ENCODE results near the gene SLC41A3.

Gene SLC41A3

GRCh38 chr3:126127452-126127851, 43.5 kb upstream of the SLC41A3 start:
- Histone ChIP-seq H3K27ac (ENCODE audit: low read depth, low read length) (no peak overlapping the region), H3K9ac (ENCODE audit: low read length) (no peak overlapping the region), H3K4me1 (ENCODE audit: insufficient read depth, low read length) (no peaks in the 10 kb centered on the region), H3K4me3 (ENCODE audit: low read depth in 1 of 2, low read length in 2 of 2) (no peak overlapping the region), H3K27me3 (ENCODE audit: control insufficient read depth in 1 of 2, insufficient read depth in 2 of 2, low read length in 2 of 2) (no peaks in the 10 kb centered on the region), H3K36me3 (ENCODE audit: insufficient read depth, low read length) (no peaks in the 10 kb centered on the region), H3K9me3 (ENCODE audit: low read length) (no peaks in the 10 kb centered on the region)

GRCh38 chr3:126126811-126127431, 43.0 kb upstream of the SLC41A3 start:
- Histone ChIP-seq H3K9ac (ENCODE audit: low read length) (no peak overlapping the region), H3K36me3 (ENCODE audit: insufficient read depth, low read length) (no peaks in the 10 kb centered on the region), H3K9me3 (ENCODE audit: low read length) (no peaks in the 10 kb centered on the region), H3K27me3 (ENCODE audit: control insufficient read depth in 1 of 2, insufficient read depth in 2 of 2, low read length in 2 of 2) (no peaks in the 10 kb centered on the region), H3K4me3 (ENCODE audit: low read depth in 1 of 2, low read length in 2 of 2) (no peak overlapping the region), H3K27ac (ENCODE audit: low read depth, low read length) (no peak overlapping the region), H3K4me1 (ENCODE audit: insufficient read depth, low read length) (no peaks in the 10 kb centered on the region)

GRCh38 chr3:126126286-126126685, 42.4 kb upstream of the SLC41A3 start:
- Histone ChIP-seq H3K36me3 (ENCODE audit: insufficient read depth, low read length) (no peaks in the 10 kb centered on the region), H3K4me1 (ENCODE audit: insufficient read depth, low read length) (no peaks in the 10 kb centered on the region), H3K9ac (ENCODE audit: low read length) (no peak overlapping the region), H3K4me3 (ENCODE audit: low read depth in 1 of 2, low read length in 2 of 2) (no peak overlapping the region), H3K27ac (ENCODE audit: low read depth, low read length) (no peak overlapping the region), H3K27me3 (ENCODE audit: control insufficient read depth in 1 of 2, insufficient read depth in 2 of 2, low read length in 2 of 2) (no peaks in the 10 kb centered on the region), H3K9me3 (ENCODE audit: low read length) (no peaks in the 10 kb centered on the region)

GRCh38 chr3:126125781-126126251, 41.9 kb upstream of the SLC41A3 start:
- H3K27me3 ChIP-seq (ENCODE audit: control insufficient read depth in 1 of 2, insufficient read depth in 2 of 2, low read length in 2 of 2), result no peaks in the 10 kb centered on the region
- no peaks in the 10 kb centered on the region for H3K36me3 ChIP-seq (ENCODE audit: insufficient read depth, low read length)
- no peak overlapping the region for H3K4me3 ChIP-seq (ENCODE audit: low read depth in 1 of 2, low read length in 2 of 2)
- H3K9ac ChIP-seq (ENCODE audit: low read length), result no peak overlapping the region
- no peak overlapping the region for H3K27ac ChIP-seq (ENCODE audit: low read depth, low read length)
- H3K9me3 ChIP-seq (ENCODE audit: low read length), result no peaks in the 10 kb centered on the region
- H3K4me1 ChIP-seq (ENCODE audit: insufficient read depth, low read length), result no peaks in the 10 kb centered on the region

- no peak overlapping the region for H3K4me3 ChIP-seq (ENCODE audit: low read depth in 1 of 2, low read length in 2 of 2)
- H3K4me1 ChIP-seq (ENCODE audit: insufficient read depth, low read length), result no peaks in the 10 kb centered on the region
- no peak overlapping the region for H3K27ac ChIP-seq (ENCODE audit: low read depth, low read length)
- no peaks in the 10 kb centered on the region for H3K27me3 ChIP-seq (ENCODE audit: control insufficient read depth in 1 of 2, insufficient read depth in 2 of 2, low read length in 2 of 2)
- H3K9ac ChIP-seq (ENCODE audit: low read length), result no peak overlapping the region
- H3K36me3 ChIP-seq (ENCODE audit: insufficient read depth, low read length), result no peaks in the 10 kb centered on the region
- H3K9me3 ChIP-seq (ENCODE audit: low read length), result no peaks in the 10 kb centered on the region
Measured at GRCh38 chr3:126125341-126125740, 41.4 kb upstream of the SLC41A3 start.

- Histone ChIP-seq H3K36me3 (ENCODE audit: insufficient read depth, low read length) (no peaks in the 10 kb centered on the region), H3K9ac (ENCODE audit: low read length) (no peak overlapping the region), H3K27ac (ENCODE audit: low read depth, low read length) (no peak overlapping the region), H3K4me1 (ENCODE audit: insufficient read depth, low read length) (no peaks in the 10 kb centered on the region), H3K9me3 (ENCODE audit: low read length) (no peaks in the 10 kb centered on the region), H3K4me3 (ENCODE audit: low read depth in 1 of 2, low read length in 2 of 2) (no peak overlapping the region), H3K27me3 (ENCODE audit: control insufficient read depth in 1 of 2, insufficient read depth in 2 of 2, low read length in 2 of 2) (no peaks in the 10 kb centered on the region)
Measured at GRCh38 chr3:126124896-126125295, 41.0 kb upstream of the SLC41A3 start.

GRCh38 chr3:126124148-126124868, 40.4 kb upstream of the SLC41A3 start:
- H3K36me3 ChIP-seq (ENCODE audit: insufficient read depth, low read length), result no peaks in the 10 kb centered on the region

GRCh38 chr3:126121632-126122031, 37.7 kb upstream of the SLC41A3 start:
- H3K9me3 ChIP-seq (ENCODE audit: low read length), result no peaks in the 10 kb centered on the region
- no peak overlapping the region for H3K4me3 ChIP-seq (ENCODE audit: low read depth in 1 of 2, low read length in 2 of 2)
- no peak overlapping the region for H3K9ac ChIP-seq (ENCODE audit: low read length)
- H3K27ac ChIP-seq (ENCODE audit: low read depth, low read length), result no peak overlapping the region
- H3K36me3 ChIP-seq (ENCODE audit: insufficient read depth, low read length), result no peaks in the 10 kb centered on the region
- H3K27me3 ChIP-seq (ENCODE audit: control insufficient read depth in 1 of 2, insufficient read depth in 2 of 2, low read length in 2 of 2), result no peaks in the 10 kb centered on the region
- no peaks in the 10 kb centered on the region for H3K4me1 ChIP-seq (ENCODE audit: insufficient read depth, low read length)

More at GRCh38 chr3:126124148-126124868, 40.4 kb upstream of the SLC41A3 start:
- Histone ChIP-seq H3K9ac (ENCODE audit: low read length) (no peak overlapping the region), H3K4me1 (ENCODE audit: insufficient read depth, low read length) (no peaks in the 10 kb centered on the region), H3K9me3 (ENCODE audit: low read length) (no peaks in the 10 kb centered on the region), H3K4me3 (ENCODE audit: low read depth in 1 of 2, low read length in 2 of 2) (no peak overlapping the region), H3K27me3 (ENCODE audit: control insufficient read depth in 1 of 2, insufficient read depth in 2 of 2, low read length in 2 of 2) (no peaks in the 10 kb centered on the region), H3K27ac (ENCODE audit: low read depth, low read length) (no peak overlapping the region)

GRCh38 chr3:126121074-126121473, 37.1 kb upstream of the SLC41A3 start:
- no peak overlapping the region for H3K4me3 ChIP-seq (ENCODE audit: low read depth in 1 of 2, low read length in 2 of 2)
- no peaks in the 10 kb centered on the region for H3K4me1 ChIP-seq (ENCODE audit: insufficient read depth, low read length)
- no peak overlapping the region for H3K27ac ChIP-seq (ENCODE audit: low read depth, low read length)
- H3K27me3 ChIP-seq (ENCODE audit: control insufficient read depth in 1 of 2, insufficient read depth in 2 of 2, low read length in 2 of 2), result no peaks in the 10 kb centered on the region
- H3K9ac ChIP-seq (ENCODE audit: low read length), result no peak overlapping the region
- H3K36me3 ChIP-seq (ENCODE audit: insufficient read depth, low read length), result no peaks in the 10 kb centered on the region
- H3K9me3 ChIP-seq (ENCODE audit: low read length), result no peaks in the 10 kb centered on the region

- Histone ChIP-seq H3K9me3 (ENCODE audit: low read length) (no peaks in the 10 kb centered on the region), H3K4me1 (ENCODE audit: insufficient read depth, low read length) (no peaks in the 10 kb centered on the region), H3K9ac (ENCODE audit: low read length) (no peak overlapping the region), H3K27me3 (ENCODE audit: control insufficient read depth in 1 of 2, insufficient read depth in 2 of 2, low read length in 2 of 2) (no peaks in the 10 kb centered on the region), H3K36me3 (ENCODE audit: insufficient read depth, low read length) (no peaks in the 10 kb centered on the region), H3K27ac (ENCODE audit: low read depth, low read length) (no peak overlapping the region), H3K4me3 (ENCODE audit: low read depth in 1 of 2, low read length in 2 of 2) (no peak overlapping the region)
Measured at GRCh38 chr3:126119976-126120375, 36.1 kb upstream of the SLC41A3 start.

- Histone ChIP-seq H3K27ac (ENCODE audit: low read depth, low read length) (no peak overlapping the region), H3K36me3 (ENCODE audit: insufficient read depth, low read length) (no peaks in the 10 kb centered on the region)
Measured at GRCh38 chr3:126119008-126119675, 35.2 kb upstream of the SLC41A3 start.

More at GRCh38 chr3:126119008-126119675, 35.2 kb upstream of the SLC41A3 start:
- no peak overlapping the region for H3K9ac ChIP-seq (ENCODE audit: low read length)
- H3K4me3 ChIP-seq (ENCODE audit: low read depth in 1 of 2, low read length in 2 of 2), result no peak overlapping the region
- H3K4me1 ChIP-seq (ENCODE audit: insufficient read depth, low read length), result no peaks in the 10 kb centered on the region
- H3K9me3 ChIP-seq (ENCODE audit: low read length), result no peaks in the 10 kb centered on the region
- no peaks in the 10 kb centered on the region for H3K27me3 ChIP-seq (ENCODE audit: control insufficient read depth in 1 of 2, insufficient read depth in 2 of 2, low read length in 2 of 2)

All from muscle layer of colon (tissue), 2 donors.